MCF 10A (cell line): ENCODE data around the gene GRIPAP1. TPM values are rescaled to one million over a fixed set of nuclear protein-coding genes. Genes with fewer than 3 reads are reported as not detected.

Source experiments
- BruUV-seq: library from RNA; stranded (reverse); fragments of 400-500 nt; replicated peaks from 2 replicates; lab custom pipeline; 2021; lab: Mats Ljungman, UMichigan
- CTCF ChIA-PET: fragments of 300-600 bp; sonication (Branson Sonifier 250); formaldehyde crosslinking; extraction: SDS; loops from one replicate; lab custom pipeline; 2021; ENCODE audit warnings: antibody characterized with exemption, inconsistent platforms; lab: Yijun Ruan, JAX
- POLR2A ChIA-PET: fragments of 300-600, 350-650 bp; sonication (Branson Sonifier 250); formaldehyde crosslinking; extraction: SDS; loops from one replicate; lab custom pipeline; 2020; ENCODE audit warnings: antibody characterized with exemption, inconsistent platforms; lab: Yijun Ruan, JAX
- DNase-seq: peaks from one replicate; pipeline ENCODE4 v3.0.0-alpha.2; 2018; ENCODE audit not compliant: unreplicated experiment
- H3K27ac Mint-ChIP-seq: one replicate; pipeline ENCODE4 v1.8.0; 2022; ENCODE audit warnings: mild to moderate bottlenecking, low read depth, mixed read lengths; ENCODE audit not compliant: unreplicated experiment
- H3K27me3 Mint-ChIP-seq: one replicate; pipeline ENCODE4 v1.8.0; 2022; ENCODE audit warnings: mixed read lengths; ENCODE audit not compliant: insufficient read depth, unreplicated experiment
- H3K36me3 Mint-ChIP-seq: one replicate; pipeline ENCODE4 v1.8.0; 2022; ENCODE audit warnings: mild to moderate bottlenecking, moderate library complexity, mixed read lengths; ENCODE audit not compliant: insufficient read depth, unreplicated experiment
- H3K4me1 Mint-ChIP-seq: one replicate; pipeline ENCODE4 v1.8.0; 2022; ENCODE audit warnings: mixed read lengths; ENCODE audit not compliant: insufficient read depth, unreplicated experiment
- H3K4me3 Mint-ChIP-seq: one replicate; pipeline ENCODE4 v1.8.0; 2022; ENCODE audit warnings: mild to moderate bottlenecking, moderate library complexity, mixed read lengths; ENCODE audit not compliant: unreplicated experiment
- H3K9me3 Mint-ChIP-seq: one replicate; pipeline ENCODE4 v1.8.0; 2022; ENCODE audit warnings: mixed read lengths; ENCODE audit not compliant: unreplicated experiment
- intact Hi-C: fragments of 100-400 bp; cut with micrococcal nuclease; formaldehyde crosslinking; loops from 2 replicates; pipeline ENCODE4 v1.14.1; 2022
- total RNA-seq: library from RNA; stranded (reverse); gene quantifications from 2 replicates; pipeline ENCODE4 v1.2.3, GENCODE V29; 2022
- TF ChIP-seq, protein P1 (sequence below): fragments of 200-600 bp; IDR thresholded peaks from one replicate; pipeline ENCODE4 v1.8.0; 2022; ENCODE audit warnings: antibody characterized with exemption, mild to moderate bottlenecking; ENCODE audit not compliant: unreplicated experiment

Gene GRIPAP1
- total RNA-seq, 1 experiment from 2014 or later = 49.6 TPM

DNA sequence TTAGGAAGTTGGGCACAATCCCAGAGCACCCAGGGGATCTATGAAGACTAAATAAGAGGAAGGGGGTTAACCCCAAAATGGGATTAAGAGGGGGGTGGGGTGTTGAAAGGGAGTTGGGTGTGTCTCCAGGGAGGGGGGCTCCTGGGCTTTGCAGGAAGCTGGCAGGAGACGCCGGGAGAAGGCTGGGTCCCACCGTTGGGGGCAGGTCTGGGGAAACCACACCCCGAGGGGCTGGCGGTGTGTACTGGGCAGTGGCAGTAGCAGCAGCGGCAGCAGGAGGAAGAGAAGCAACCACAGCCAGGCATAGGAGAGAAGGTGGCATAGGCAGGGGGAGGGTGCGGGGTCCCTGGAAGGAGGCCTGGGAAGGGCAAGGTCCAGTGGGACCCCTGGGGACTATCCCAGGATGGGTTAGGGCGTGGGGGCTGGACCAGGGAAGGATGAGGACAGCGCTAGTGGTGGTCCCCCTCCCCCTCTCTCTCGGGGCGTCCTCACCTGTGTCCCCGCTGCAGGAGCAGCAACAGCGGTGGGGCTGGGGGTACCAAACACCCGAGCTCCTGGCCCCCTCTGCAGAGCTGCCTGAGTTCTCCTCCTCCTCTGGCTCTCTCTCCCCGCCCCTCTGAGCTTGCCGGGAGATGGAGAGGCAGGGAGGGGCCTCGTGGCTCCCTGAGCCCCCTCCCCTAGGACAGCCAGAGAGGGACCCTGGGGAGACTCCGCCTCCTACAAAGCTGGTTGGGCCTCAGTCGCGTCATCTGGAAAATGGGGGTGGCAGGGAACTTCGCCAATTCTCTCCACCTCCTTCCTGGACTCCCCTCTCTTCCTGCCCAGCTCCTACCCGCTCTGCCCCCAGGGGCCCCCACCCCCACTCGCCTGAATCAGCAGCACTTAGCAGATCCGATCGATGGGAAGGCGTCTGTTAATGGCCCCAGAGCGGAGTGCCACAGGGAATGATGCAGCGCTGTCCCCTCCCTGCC, 30.5 kb downstream of the GRIPAP1 start, which contains the start of gene KCND1:
KCND1 (minus strand) TSS at position 596 of the 971 bp plus-strand sequence. CDS start 1,573 bp downstream, outside the sequence.
- DNase-seq = no peak
- CTCF ChIA-PET = interaction anchor here (0.6 to 1.7 kb wide), 4 partner anchors 10 to 1830 kb away, joined by 3 to 5 read pairs (median 4); no protein-coding TSS in a partner anchor
- Mint-ChIP-seq H3K9me3 (peaks cover 27% of the 10 kb centered on the region), H3K4me1 (no peaks in the 10 kb centered on the region), H3K27me3 (no peaks in the 10 kb centered on the region), H3K4me3 (no peak within 1 kb of the TSS), H3K27ac (no peak within 1 kb of the TSS), H3K36me3 (peaks cover 15% of the 10 kb centered on the region)
- intact Hi-C loops = loop anchor here (5.0 kb wide), 1 partner anchor 71 kb away; the partner anchor contains the start of gene TFE3
- POLR2A ChIA-PET = interaction anchor here (0.6 to 1.9 kb wide), 3 partner anchors 13 to 71 kb away, joined by 3 to 5 read pairs (median 4); no protein-coding TSS in a partner anchor
- TF ChIP-seq, protein P1, sequence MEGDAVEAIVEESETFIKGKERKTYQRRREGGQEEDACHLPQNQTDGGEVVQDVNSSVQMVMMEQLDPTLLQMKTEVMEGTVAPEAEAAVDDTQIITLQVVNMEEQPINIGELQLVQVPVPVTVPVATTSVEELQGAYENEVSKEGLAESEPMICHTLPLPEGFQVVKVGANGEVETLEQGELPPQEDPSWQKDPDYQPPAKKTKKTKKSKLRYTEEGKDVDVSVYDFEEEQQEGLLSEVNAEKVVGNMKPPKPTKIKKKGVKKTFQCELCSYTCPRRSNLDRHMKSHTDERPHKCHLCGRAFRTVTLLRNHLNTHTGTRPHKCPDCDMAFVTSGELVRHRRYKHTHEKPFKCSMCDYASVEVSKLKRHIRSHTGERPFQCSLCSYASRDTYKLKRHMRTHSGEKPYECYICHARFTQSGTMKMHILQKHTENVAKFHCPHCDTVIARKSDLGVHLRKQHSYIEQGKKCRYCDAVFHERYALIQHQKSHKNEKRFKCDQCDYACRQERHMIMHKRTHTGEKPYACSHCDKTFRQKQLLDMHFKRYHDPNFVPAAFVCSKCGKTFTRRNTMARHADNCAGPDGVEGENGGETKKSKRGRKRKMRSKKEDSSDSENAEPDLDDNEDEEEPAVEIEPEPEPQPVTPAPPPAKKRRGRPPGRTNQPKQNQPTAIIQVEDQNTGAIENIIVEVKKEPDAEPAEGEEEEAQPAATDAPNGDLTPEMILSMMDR = no peak
- BruUV-seq = no TSS peak

DNA sequence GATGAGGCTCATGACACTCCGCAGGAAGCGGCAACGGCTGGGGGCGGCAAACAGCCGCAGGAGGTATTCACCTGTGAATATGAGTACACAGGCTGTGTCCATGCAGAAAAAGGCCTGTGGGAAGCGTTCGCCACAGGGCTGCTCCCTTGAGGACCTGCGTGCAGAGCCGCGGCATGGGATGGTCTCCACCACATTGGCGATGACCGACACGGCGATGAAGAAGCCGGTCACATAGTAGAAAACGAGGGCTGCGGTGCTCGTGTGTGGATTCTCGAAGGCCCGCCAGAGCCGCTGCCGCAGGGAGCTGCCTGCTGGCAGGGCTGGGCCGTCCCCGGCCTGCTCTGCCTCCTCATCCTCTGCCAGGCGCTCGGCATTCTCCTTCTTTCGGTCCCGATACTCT, 32.6 kb downstream of the GRIPAP1 start:
- Mint-ChIP-seq H3K27ac (no peak overlapping the region), H3K27me3 (no peaks in the 10 kb centered on the region), H3K9me3 (peaks cover 12% of the 10 kb centered on the region), H3K36me3 (peaks cover 9% of the 10 kb centered on the region), H3K4me3 (no peak overlapping the region), H3K4me1 (no peaks in the 10 kb centered on the region)
- ChIA-PET CTCF (interaction anchor here (0.7 kb wide), 1 partner anchor 1769 kb away, joined by 4 read pairs; no protein-coding TSS in a partner anchor), POLR2A (interaction anchor here (1.3 kb wide), 1 partner anchor 11 kb away, joined by 5 read pairs; no protein-coding TSS in a partner anchor)
- intact Hi-C loops = no loop called here
- DNase-seq = no peak
- no TSS peak for BruUV-seq
- TF ChIP-seq, protein P1 = no peak

DNA sequence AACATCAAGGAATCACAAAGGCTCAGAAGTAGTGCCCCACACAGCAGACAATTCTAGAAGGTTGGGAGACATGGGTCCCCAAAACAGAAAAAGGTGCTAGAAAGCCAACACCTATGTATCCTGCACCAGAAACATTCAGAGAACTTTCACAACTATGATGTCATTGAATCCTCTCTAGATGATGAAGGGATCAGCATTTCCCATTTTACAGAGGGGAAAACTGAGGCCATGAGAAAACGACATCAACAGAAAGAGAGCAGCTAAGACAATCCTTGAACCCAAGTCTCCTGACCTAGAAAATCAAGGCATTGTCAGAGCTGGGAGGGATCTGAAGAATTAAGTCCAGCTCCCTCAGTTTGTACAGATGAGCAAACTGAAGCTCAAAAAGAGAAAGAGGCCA, 33.7 kb downstream of the GRIPAP1 start:
- DNase-seq = no peak
- Mint-ChIP-seq H3K27me3 (no peaks in the 10 kb centered on the region), H3K27ac (no peak overlapping the region), H3K36me3 (peaks cover 8% of the 10 kb centered on the region), H3K4me3 (no peak overlapping the region), H3K4me1 (no peaks in the 10 kb centered on the region), H3K9me3 (peaks cover 15% of the 10 kb centered on the region)
- ChIA-PET POLR2A (no interaction called here), CTCF (interaction anchor here (0.7 to 0.9 kb wide), 3 partner anchors 10 to 92 kb away, joined by 3 to 4 read pairs (median 3); no protein-coding TSS in a partner anchor)
- intact Hi-C loops = no loop called here
- no TSS peak for BruUV-seq
- TF ChIP-seq, protein P1 = no peak
